Stimulated activated CD4-positive, alpha-beta T cell treated with anti-CD3 and anti-CD28 coated beads, Interleukin-2, amount 100 ng/mL, for 4 hours (primary cell): Measurements from ENCODE around the gene RGPD8.

ENCODE experiments used
- DNase-seq: peaks from one replicate; pipeline ENCODE4 v3.0.0-alpha.2; 2020; ENCODE audit warnings: low read depth

The RGPD8 gene

DNA sequence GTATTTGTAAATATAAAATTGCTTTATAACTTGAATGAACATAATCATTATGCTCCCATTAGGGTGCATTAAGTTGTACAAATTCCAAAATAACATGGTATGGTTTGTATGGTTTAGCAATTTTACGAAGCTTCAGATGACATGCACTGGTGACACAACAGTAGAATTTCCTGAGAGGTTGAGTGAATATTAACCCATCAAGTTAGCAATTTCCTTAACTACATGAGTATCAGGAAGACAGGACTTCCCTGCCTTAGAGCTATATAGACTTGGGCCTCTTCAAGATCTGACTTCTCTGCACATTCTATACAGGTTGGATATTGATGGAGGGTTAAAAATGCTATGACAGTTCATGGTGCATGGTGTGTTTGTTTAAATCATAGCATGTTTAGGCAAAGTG lies 97.8 kb downstream of the RGPD8 start:
- DNase-seq, result no peak

DNA sequence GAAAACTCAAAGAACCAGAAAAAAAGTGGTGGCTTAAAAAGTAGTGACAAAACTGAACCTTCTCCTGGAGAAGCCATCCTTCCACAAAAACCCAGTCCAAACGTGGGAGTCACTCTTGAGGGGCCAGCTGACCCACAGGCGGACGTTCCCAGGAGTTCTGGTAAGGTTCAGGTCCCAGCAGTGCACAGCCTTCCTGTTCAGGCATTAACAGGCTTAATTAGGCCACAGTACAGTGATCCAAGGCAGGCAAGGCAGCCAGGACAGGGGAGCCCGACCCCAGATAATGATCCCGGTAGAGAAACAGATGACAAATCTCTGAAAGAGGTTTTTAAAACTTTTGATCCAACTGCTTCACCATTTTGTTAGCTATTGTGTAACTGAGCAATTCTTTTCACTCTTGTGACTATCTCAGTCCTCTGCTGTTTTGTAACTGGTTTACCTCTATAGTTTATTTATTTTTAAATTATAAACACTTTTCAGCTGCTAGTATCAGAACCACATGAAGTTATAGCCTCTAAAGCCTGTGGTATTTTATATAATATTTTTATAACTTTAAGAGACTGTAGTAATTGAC lies 101.2 kb downstream of the RGPD8 start:
- DNase-seq, result no peak

DNA sequence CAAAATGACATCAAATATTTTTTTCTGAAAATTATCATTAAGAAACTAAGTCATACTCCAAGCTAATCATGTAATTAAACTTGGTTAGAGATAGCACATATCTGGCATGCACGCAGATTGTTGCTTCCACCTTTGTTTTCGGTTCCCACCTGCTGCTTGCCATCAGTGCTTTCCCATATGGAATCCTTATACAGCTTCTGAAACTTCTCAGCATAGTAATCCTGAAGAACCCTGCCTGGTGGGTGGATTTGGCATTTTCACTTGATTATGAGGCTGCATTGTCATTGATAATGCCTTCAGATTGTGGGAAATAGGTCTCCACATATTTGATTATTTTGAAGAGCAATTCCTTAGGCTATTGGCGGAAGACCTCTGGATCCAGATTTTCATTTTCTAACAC lies 110.5 kb downstream of the RGPD8 start:
- no peak for DNase-seq

- no peak for DNase-seq
Observed at GRCh38 chr2:112321375-112322320, 111.8 kb downstream of the RGPD8 start.
